GM23248 (cell line): ENCODE results near the gene PLBD1. TPM values are rescaled to one million over a fixed set of nuclear protein-coding genes. Genes with fewer than 3 reads are reported as not detected.

Experiments
- DNase-seq: peaks from one replicate; pipeline ENCODE4 v3.0.0-alpha.2; 2015
- H2AFZ ChIP-seq: fragments of 200-600 bp; sonication (generic); 2 replicates; pipeline ENCODE4 v1.6.1; 2016; ENCODE audit warnings: antibody characterized with exemption
- H3F3A ChIP-seq: fragments of 200-600 bp; sonication (generic); 2 replicates; pipeline ENCODE4 v1.6.1; 2016; ENCODE audit warnings: mild to moderate bottlenecking, antibody characterized with exemption, mixed run types; ENCODE audit not compliant: insufficient read depth
- H3K27ac ChIP-seq: fragments of 200-600 bp; sonication (generic); 2 replicates; pipeline ENCODE4 v1.5.1; 2016; ENCODE audit warnings: mild to moderate bottlenecking
- H3K27me3 ChIP-seq: fragments of 200-600 bp; sonication (generic); replicated peaks from 2 replicates; pipeline ENCODE4 v1.6.1; 2016; ENCODE audit warnings: mild to moderate bottlenecking; ENCODE audit not compliant: insufficient read depth
- H3K36me3 ChIP-seq: fragments of 200-600 bp; sonication (generic); 2 replicates; pipeline ENCODE4 v1.6.1; 2016; ENCODE audit warnings: low read depth, mild to moderate bottlenecking
- H3K4me1 ChIP-seq: fragments of 200-600 bp; sonication (generic); 2 replicates; pipeline ENCODE4 v1.6.1; 2016; ENCODE audit warnings: mild to moderate bottlenecking; ENCODE audit not compliant: insufficient read depth
- H3K4me2 ChIP-seq: fragments of 200-600 bp; sonication (generic); one replicate; pipeline ENCODE4 v1.6.1; 2016; ENCODE audit warnings: mild to moderate bottlenecking; ENCODE audit not compliant: unreplicated experiment
- H3K4me3 ChIP-seq: fragments of 200-600 bp; sonication (generic); 2 replicates; pipeline ENCODE4 v1.5.1; 2016; ENCODE audit warnings: mild to moderate bottlenecking
- H3K79me2 ChIP-seq: fragments of 200-600 bp; sonication (generic); 2 replicates; pipeline ENCODE4 v1.6.1; 2016; ENCODE audit warnings: mild to moderate bottlenecking; ENCODE audit not compliant: insufficient read depth
- H3K9ac ChIP-seq: fragments of 200-600 bp; sonication (generic); 2 replicates; pipeline ENCODE4 v1.6.1; 2016; ENCODE audit warnings: mild to moderate bottlenecking
- H3K9me2 ChIP-seq: fragments of 200-600 bp; sonication (generic); 2 replicates; pipeline ENCODE4 v1.6.1; 2016; ENCODE audit warnings: mixed run types, mild to moderate bottlenecking, moderate library complexity; ENCODE audit not compliant: insufficient read depth
- H3K9me3 ChIP-seq: fragments of 200-600 bp; sonication (generic); one replicate; pipeline ENCODE4 v1.6.1; 2017; ENCODE audit warnings: low read depth
- H4K20me1 ChIP-seq: fragments of 200-600 bp; sonication (generic); 2 replicates; pipeline ENCODE4 v1.6.0; 2016; ENCODE audit not compliant: insufficient read depth
- EZH2 ChIP-seq: fragments of 200-600 bp; sonication (generic); IDR thresholded peaks from 2 replicates; pipeline ENCODE4 v1.6.1; 2018; ENCODE audit warnings: antibody characterized with exemption, mild to moderate bottlenecking; ENCODE audit not compliant: insufficient read depth, poor library complexity, severe bottlenecking
- EZH2phosphoT487 ChIP-seq: fragments of 200-600 bp; sonication (generic); IDR thresholded peaks from 2 replicates; pipeline ENCODE4 v1.6.1; 2018; ENCODE audit warnings: antibody characterized with exemption, moderate library complexity, mild to moderate bottlenecking, low read depth; ENCODE audit not compliant: insufficient read depth
- WGBS, 2 experiments: methylation state at CpG; one replicate each; pipeline ENCODE4 v1.1.6; 2015 to 2017; ENCODE audit warnings: low lambda C conversion rate in 2 of 2, low coverage in 1 of 2; ENCODE audit errors: missing lambda C conversion rate in 2 of 2; 5-methylcytosine and 5-hydroxymethylcytosine counted together
- in situ Hi-C: fragments of 300-500 bp; cut with MboI; formaldehyde crosslinking; loops from 2 replicates; pipeline ENCODE4 v1.15.0; 2020
- polyA plus RNA-seq: library from polyadenylated mRNA; unstranded; fragments of >200 nt; fragmentation: Nextera tagmentation; extraction: Ambion mirVana; gene quantifications from 2 replicates; pipeline ENCODE4 v1.2.1, GENCODE V29; 2016
- total RNA-seq: library from RNA; depleted of rRNA; stranded (reverse); fragments of >200 nt; shearing (Covaris generic); gene quantifications from 2 replicates; pipeline ENCODE4 v1.2.3, GENCODE V29; 2014

Gene PLBD1
- total and polyA plus RNA-seq, 2 experiments from 2014 or later = 0.13 to 0.65 TPM

DNA sequence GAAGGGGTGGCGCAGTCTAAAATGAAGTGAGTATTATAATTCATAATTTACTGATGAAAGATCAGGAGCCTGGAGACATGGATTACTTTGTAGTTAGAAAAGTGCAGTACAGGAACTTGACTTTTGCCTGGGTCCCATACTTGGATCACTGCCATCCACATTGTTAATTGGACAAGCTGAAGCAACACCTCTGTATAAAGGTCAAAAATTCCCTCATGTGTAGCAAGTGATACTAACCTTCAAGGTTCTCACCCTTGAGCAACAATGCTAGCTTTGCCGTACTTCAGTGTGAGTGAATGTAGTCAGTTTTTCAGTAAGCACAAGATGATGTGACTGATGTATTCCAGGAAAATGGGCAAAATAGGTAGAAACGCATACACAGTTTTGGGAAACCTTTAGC, 44.6 kb upstream of the PLBD1 start:
- in situ Hi-C loops = no loop called here

DNA sequence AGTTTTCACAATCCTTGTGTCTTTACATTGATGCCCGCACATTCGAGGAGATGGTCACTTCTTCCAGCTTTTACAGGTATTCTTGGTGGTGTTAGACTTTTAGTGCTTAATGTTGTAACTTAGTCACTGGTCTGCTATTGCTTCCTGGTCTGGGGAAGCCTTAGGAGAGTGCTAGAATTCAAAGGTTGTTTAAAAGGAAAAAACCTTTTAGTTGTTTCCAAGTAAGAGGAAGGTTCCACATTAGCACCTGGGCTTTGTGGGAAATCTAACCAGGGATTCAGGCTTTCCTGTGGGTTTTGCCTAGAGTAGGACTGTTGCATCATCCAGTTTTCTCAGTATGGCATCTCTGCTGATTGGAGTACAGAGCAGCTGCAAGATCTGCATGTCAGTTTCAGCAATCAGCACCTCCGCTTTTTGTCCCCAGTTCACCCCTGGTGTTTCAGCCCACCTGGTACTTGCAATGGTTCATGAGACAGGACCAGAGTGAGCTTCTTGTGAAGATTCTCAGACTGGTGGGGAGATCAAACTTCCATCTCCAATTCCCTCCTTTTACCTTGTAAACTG, 44.0 kb upstream of the PLBD1 start:
- no peak overlapping the region for H3K27ac ChIP-seq
- DNase-seq = no peak
- H3K4me3 ChIP-seq = no peak overlapping the region
- no peaks in the 10 kb centered on the region for H3K36me3 ChIP-seq
- in situ Hi-C loops = no loop called here
- no peak for TF ChIP-seq EZH2phosphoT487
- no peak for TF ChIP-seq EZH2
- H3K27me3 ChIP-seq = peaks cover 3% of the 10 kb centered on the region; the same call in 1 of the 2 replicates
- H3K4me1 ChIP-seq = no peaks in the 10 kb centered on the region
- no peaks in the 10 kb centered on the region for H3K9me2 ChIP-seq
- H4K20me1 ChIP-seq = no peaks in the 10 kb centered on the region
- no peaks in the 10 kb centered on the region for H3K9me3 ChIP-seq
- no peaks in the 10 kb centered on the region for H3F3A ChIP-seq
- no peak overlapping the region for H3K4me2 ChIP-seq
- H2AFZ ChIP-seq = no peak overlapping the region
- no peaks in the 10 kb centered on the region for H3K79me2 ChIP-seq
- H3K9ac ChIP-seq = no peak overlapping the region
- 60 to 69% methylated on average over 3 of the region's 3 CpGs for whole genome bisulfite sequencing, 2 experiments

More for the DNA sequence above, 44.6 kb upstream of the PLBD1 start:
- Histone ChIP-seq H3K4me3 (no peak overlapping the region), H4K20me1 (no peaks in the 10 kb centered on the region), H2AFZ (no peak overlapping the region), H3K9me2 (no peaks in the 10 kb centered on the region), H3K79me2 (no peaks in the 10 kb centered on the region), H3K27me3 (peaks cover 3% of the 10 kb centered on the region; the same call in 1 of the 2 replicates), H3K27ac (no peak overlapping the region), H3K36me3 (no peaks in the 10 kb centered on the region), H3K4me1 (no peaks in the 10 kb centered on the region), H3K9me3 (no peaks in the 10 kb centered on the region), H3F3A (no peaks in the 10 kb centered on the region), H3K4me2 (no peak overlapping the region), H3K9ac (no peak overlapping the region)
- DNase-seq = no peak
- WGBS, 2 experiments = 62 to 63% methylated on average over 3 of the region's 3 CpGs
- TF ChIP-seq EZH2phosphoT487 (no peak), EZH2 (no peak)

DNA sequence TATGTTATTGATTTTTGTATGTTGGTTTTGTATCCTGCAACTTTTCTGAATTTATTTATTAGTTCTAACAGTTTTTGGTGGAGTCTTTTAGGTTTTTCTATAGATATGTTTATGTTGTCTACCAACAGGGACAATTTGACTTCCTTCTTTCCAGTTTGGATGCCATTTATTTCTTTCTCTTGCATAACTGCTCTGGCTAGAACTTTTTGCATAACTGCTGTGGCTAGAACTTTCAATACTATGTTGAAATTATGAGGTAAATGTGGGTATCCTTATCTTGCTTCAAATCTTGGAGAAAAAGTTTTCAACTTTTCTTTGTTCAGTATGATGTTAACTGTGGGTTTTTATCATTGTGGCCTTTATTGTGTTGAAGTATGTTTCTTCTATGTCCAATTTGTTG, 39.9 kb upstream of the PLBD1 start:
- H3K9me3 ChIP-seq = peaks cover 4% of the 10 kb centered on the region
- no peaks in the 10 kb centered on the region for H3K27me3 ChIP-seq
- H3K4me2 ChIP-seq = no peak overlapping the region
- H3K4me1 ChIP-seq = no peaks in the 10 kb centered on the region
- no peaks in the 10 kb centered on the region; the same call in 1 of the 2 replicates for H3F3A ChIP-seq
- no peak for TF ChIP-seq EZH2phosphoT487
- no peak for TF ChIP-seq EZH2
- DNase-seq = no peak
- H4K20me1 ChIP-seq = no peaks in the 10 kb centered on the region
- H3K36me3 ChIP-seq = no peaks in the 10 kb centered on the region
- no peak overlapping the region for H2AFZ ChIP-seq
- H3K79me2 ChIP-seq = no peaks in the 10 kb centered on the region
- H3K9me2 ChIP-seq = no peaks in the 10 kb centered on the region
- H3K27ac ChIP-seq = no peak overlapping the region
- no peak overlapping the region for H3K4me3 ChIP-seq
- no peak overlapping the region for H3K9ac ChIP-seq
- in situ Hi-C loops = no loop called here

DNA sequence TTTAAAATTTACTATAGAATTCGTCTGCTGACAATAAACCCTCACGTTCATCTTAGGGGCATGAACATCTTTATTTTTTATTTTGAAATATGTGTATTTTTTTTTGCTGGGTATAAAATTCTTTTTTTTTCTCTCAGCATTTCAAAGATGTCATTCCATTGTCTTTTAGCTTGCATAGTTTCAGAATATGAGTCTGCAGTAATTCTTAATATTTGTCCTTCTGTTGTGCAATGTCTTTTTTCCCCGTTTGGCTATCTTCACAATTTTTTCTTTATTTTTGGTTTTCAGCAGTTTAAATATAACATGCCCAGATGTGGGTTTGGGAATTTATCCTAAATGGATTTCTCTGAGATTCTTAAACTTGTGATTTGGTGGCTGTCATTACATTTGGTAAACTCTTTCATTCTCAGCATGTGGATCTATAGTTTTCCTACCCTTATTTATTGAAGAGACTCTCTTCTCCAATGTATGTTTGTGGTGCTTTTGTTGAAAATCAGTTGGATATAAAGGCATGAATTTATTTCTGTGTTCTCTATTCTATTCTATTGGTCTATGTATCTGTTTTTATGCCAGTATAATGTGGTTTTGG, 37.8 kb upstream of the PLBD1 start:
- in situ Hi-C loops = no loop called here

More for the DNA sequence above, 37.8 kb upstream of the PLBD1 start:
- Histone ChIP-seq H2AFZ (no peak overlapping the region), H3K36me3 (no peaks in the 10 kb centered on the region), H3K27me3 (no peaks in the 10 kb centered on the region), H3K79me2 (no peaks in the 10 kb centered on the region), H3K9me2 (no peaks in the 10 kb centered on the region), H3K4me2 (no peak overlapping the region), H4K20me1 (no peaks in the 10 kb centered on the region), H3K4me1 (no peaks in the 10 kb centered on the region), H3K9ac (no peak overlapping the region), H3K27ac (no peak overlapping the region), H3K4me3 (no peak overlapping the region), H3F3A (no peaks in the 10 kb centered on the region; the same call in 1 of the 2 replicates), H3K9me3 (peaks cover 4% of the 10 kb centered on the region)
- WGBS, 2 experiments = 25 to 46% methylated on average over 3 of the region's 3 CpGs
- DNase-seq = peak; percentile 16
- TF ChIP-seq EZH2phosphoT487 = no peak
- no peak for TF ChIP-seq EZH2
